Sigmoid colon (tissue), 4 donors: ENCODE results near the gene DPF1.

Experiments used
- EP300 ChIP-seq, 4 donors: sonication (generic); formaldehyde crosslinking; IDR thresholded peaks; one replicate each; pipeline ENCODE4 v1.6.1; 2017; ENCODE audit warnings: antibody characterized with exemption in 4 of 4
- POLR2AphosphoS5 ChIP-seq, 4 donors: sonication (generic); formaldehyde crosslinking; IDR thresholded peaks; one replicate each; pipeline ENCODE4 v1.6.1; 2017; ENCODE audit warnings: antibody characterized with exemption in 4 of 4
- TF ChIP-seq, protein P1 (sequence below), 4 experiments: fragments of 450-650 bp in 3 of 4; fragments of 200-600 bp in 1 of 4; IDR thresholded peaks; one replicate each; pipeline ENCODE4 v1.5.1; 2016 to 2019; ENCODE audit warnings: antibody characterized with exemption in 4 of 4, mild to moderate bottlenecking in 3 of 4, moderate library complexity in 2 of 4

DNA sequence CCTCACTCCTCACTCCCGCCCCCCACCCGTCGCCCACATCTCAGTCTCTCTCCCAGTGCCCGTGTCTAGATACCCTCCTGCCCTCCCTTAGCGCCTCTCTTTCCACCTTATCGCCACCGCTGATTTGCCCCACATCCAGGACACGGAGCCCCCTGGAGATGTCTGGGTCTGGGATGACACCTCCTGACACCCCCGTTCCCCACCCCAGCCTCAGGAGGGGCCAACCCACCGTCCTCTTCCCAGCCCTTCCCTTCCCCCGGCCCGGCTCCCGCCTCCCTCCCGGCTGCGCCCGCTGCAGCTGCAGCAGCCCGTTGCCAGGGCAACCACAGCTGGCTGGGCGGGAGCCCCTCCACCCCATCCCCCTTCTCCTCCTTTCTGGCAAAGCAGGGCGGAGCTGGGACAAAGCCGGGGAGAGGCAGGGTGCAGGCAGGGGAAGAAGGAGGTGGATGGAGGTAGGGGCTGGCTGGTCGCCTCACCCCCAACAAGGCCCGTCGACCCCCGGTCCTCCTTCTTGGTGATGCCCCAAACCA, 13.5 kb downstream of the DPF1 start:
- TF ChIP-seq, protein P1, sequence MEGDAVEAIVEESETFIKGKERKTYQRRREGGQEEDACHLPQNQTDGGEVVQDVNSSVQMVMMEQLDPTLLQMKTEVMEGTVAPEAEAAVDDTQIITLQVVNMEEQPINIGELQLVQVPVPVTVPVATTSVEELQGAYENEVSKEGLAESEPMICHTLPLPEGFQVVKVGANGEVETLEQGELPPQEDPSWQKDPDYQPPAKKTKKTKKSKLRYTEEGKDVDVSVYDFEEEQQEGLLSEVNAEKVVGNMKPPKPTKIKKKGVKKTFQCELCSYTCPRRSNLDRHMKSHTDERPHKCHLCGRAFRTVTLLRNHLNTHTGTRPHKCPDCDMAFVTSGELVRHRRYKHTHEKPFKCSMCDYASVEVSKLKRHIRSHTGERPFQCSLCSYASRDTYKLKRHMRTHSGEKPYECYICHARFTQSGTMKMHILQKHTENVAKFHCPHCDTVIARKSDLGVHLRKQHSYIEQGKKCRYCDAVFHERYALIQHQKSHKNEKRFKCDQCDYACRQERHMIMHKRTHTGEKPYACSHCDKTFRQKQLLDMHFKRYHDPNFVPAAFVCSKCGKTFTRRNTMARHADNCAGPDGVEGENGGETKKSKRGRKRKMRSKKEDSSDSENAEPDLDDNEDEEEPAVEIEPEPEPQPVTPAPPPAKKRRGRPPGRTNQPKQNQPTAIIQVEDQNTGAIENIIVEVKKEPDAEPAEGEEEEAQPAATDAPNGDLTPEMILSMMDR (IDR thresholded peaks at IDR 0.05): no peak
- TF ChIP-seq POLR2AphosphoS5 (IDR thresholded peaks at IDR 0.05) (no peak), EP300 (IDR thresholded peaks at IDR 0.05) (no peak)
